ENCODE results near the gene EFCAB14. TPM values are rescaled to one million over a fixed set of nuclear protein-coding genes. Genes with fewer than 3 reads are reported as not detected.
"Not testable (repeated sequence)": the region's sequence is repeated elsewhere in the genome, so short reads cannot be mapped to it uniquely, and the experiment has no call there.

Gene EFCAB14
- polyA plus RNA-seq, 4 donors = 25.0 to 80.0 (median 28.2) TPM

GRCh38 chr1:46735708-46736324 lies 16.9 kb upstream of the EFCAB14 start:
- Histone ChIP-seq H3K9me3 (ENCODE audit: control insufficient read depth in 2 of 2, insufficient read depth in 1 of 2, low read depth in 1 of 2, low read length in 1 of 2) (no peaks in the 10 kb centered on the region), H3K36me3 (ENCODE audit: control insufficient read depth in 3 of 3, insufficient read depth in 2 of 3, low read depth in 1 of 3, low read length in 3 of 3) (no peaks in the 10 kb centered on the region), H3K27ac (ENCODE audit: low read depth in 1 of 3, low read length in 2 of 3) (no peak overlapping the region), H3K27me3 (ENCODE audit: control insufficient read depth in 3 of 3, insufficient read depth in 3 of 3, low read length in 3 of 3) (no peaks in the 10 kb centered on the region), H3K4me1 (ENCODE audit: control insufficient read depth in 3 of 3, insufficient read depth in 2 of 3, low read depth in 1 of 3, low read length in 2 of 3) (no peaks in the 10 kb centered on the region), H3K4me3 (ENCODE audit: low read depth in 1 of 3, low read length in 3 of 3) (no peak overlapping the region)
- 2 to 6% (median 3%) methylated on average over 3 of the region's 3 CpGs for WGBS, 3 donors
- DNase-seq = peak; percentile 37 to 74
- no peak for FAIRE-seq

GRCh38 chr1:46728327-46728873 lies 9.5 kb upstream of the EFCAB14 start:
- H3K4me3 ChIP-seq (ENCODE audit: low read depth in 1 of 3, low read length in 3 of 3); H3K9me3 ChIP-seq (ENCODE audit: control insufficient read depth in 2 of 2, insufficient read depth in 1 of 2, low read depth in 1 of 2, low read length in 1 of 2); FAIRE-seq; H3K36me3 ChIP-seq (ENCODE audit: control insufficient read depth in 3 of 3, insufficient read depth in 2 of 3, low read depth in 1 of 3, low read length in 3 of 3); H3K4me1 ChIP-seq (ENCODE audit: control insufficient read depth in 3 of 3, insufficient read depth in 2 of 3, low read depth in 1 of 3, low read length in 2 of 3); H3K27me3 ChIP-seq (ENCODE audit: control insufficient read depth in 3 of 3, insufficient read depth in 3 of 3, low read length in 3 of 3); H3K27ac ChIP-seq (ENCODE audit: low read depth in 1 of 3, low read length in 2 of 3): not testable (repeated sequence)
- 11 to 35% (median 22%) methylated on average over 6 of the region's 6 CpGs for WGBS, 3 donors
- DNase-seq = peak in 1 of 2 donors; percentile 49

DNA sequence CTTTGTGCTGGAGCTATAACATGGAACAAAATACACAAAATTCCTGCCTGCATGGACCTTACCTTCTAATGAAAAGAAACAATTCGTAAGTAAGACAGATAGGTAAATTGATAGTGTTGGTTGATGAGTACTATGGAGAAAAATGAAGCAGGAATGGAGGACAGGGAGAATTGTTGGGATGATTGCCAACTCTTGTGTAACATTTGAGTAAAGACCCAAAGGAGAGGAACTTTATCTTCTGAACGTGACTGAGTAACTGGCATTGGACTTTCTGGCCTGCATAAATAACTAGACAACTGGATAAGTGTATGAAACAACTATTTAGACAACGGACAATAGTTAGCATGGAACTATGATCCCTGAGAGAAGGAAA lies 6.8 kb upstream of the EFCAB14 start:
- FAIRE-seq (no peak), DNase-seq (peak in 1 of 2 donors; percentile 27)
- H3K27ac ChIP-seq (ENCODE audit: low read depth in 1 of 3, low read length in 2 of 3) = no peak overlapping the region
- no peak overlapping the region for H3K4me3 ChIP-seq (ENCODE audit: low read depth in 1 of 3, low read length in 3 of 3)
- 24 to 58% (median 36%) methylated on average over 3 of the region's 3 CpGs for WGBS, 3 donors
- H3K9me3 ChIP-seq (ENCODE audit: control insufficient read depth in 2 of 2, insufficient read depth in 1 of 2, low read depth in 1 of 2, low read length in 1 of 2) = no peaks in the 10 kb centered on the region
- H3K27me3 ChIP-seq (ENCODE audit: control insufficient read depth in 3 of 3, insufficient read depth in 3 of 3, low read length in 3 of 3) = no peaks in the 10 kb centered on the region
- H3K36me3 ChIP-seq (ENCODE audit: control insufficient read depth in 3 of 3, insufficient read depth in 2 of 3, low read depth in 1 of 3, low read length in 3 of 3) = no peaks in the 10 kb centered on the region
- peaks cover 0 to 6% (median 0%) of the 10 kb centered on the region in 3 donors for H3K4me1 ChIP-seq (ENCODE audit: control insufficient read depth in 3 of 3, insufficient read depth in 2 of 3, low read depth in 1 of 3, low read length in 2 of 3)

DNA sequence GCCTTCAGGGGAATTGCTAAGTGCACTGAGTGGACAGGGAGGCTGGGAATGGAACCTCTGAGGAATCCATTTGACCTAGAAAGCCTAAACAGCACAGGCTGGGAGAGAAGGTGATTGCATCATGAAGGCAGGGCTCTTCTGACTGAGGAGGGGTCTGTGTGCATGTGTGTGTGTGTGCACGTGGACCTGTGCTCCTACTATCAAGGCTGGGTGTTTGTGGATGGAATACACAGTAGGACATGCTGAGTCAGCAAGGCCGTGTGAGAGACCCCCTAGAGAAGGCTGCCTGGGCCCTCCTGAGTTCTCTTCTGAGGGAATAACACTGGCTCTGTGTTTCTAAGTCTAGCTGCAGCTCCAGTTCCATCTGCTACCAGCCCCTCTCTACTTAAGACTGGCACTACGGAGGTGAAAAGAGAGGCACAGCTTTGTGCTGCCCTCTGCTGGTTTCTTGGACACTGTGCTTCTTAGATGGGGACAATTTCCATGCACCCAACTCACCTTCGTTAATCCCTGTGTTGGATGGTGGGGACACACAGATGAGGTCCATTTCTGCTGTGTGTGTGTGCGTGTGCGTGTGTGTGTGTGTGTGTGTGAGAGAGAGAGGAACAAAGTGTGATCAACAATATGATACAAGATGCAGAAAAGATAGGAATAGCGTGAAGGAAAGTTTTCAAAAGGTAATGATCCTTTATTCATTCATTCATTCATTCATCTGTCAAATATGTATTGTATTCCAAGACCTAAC lies 6.2 kb upstream of the EFCAB14 start:
- no peaks in the 10 kb centered on the region for H3K27me3 ChIP-seq (ENCODE audit: control insufficient read depth in 3 of 3, insufficient read depth in 3 of 3, low read length in 3 of 3)
- FAIRE-seq (no peak), DNase-seq (peak; percentile 84 to 86)
- no peaks in the 10 kb centered on the region for H3K36me3 ChIP-seq (ENCODE audit: control insufficient read depth in 3 of 3, insufficient read depth in 2 of 3, low read depth in 1 of 3, low read length in 3 of 3)
- no peak overlapping the region for H3K4me3 ChIP-seq (ENCODE audit: low read depth in 1 of 3, low read length in 3 of 3)
- WGBS, 3 donors = 17 to 20% (median 19%) methylated on average over 7 of the region's 7 CpGs
- H3K9me3 ChIP-seq (ENCODE audit: control insufficient read depth in 2 of 2, insufficient read depth in 1 of 2, low read depth in 1 of 2, low read length in 1 of 2) = no peaks in the 10 kb centered on the region
- H3K27ac ChIP-seq (ENCODE audit: low read depth in 1 of 3, low read length in 2 of 3) = no peak overlapping the region
- H3K4me1 ChIP-seq (ENCODE audit: control insufficient read depth in 3 of 3, insufficient read depth in 2 of 3, low read depth in 1 of 3, low read length in 2 of 3) = peaks cover 0 to 6% (median 0%) of the 10 kb centered on the region in 3 donors

DNA sequence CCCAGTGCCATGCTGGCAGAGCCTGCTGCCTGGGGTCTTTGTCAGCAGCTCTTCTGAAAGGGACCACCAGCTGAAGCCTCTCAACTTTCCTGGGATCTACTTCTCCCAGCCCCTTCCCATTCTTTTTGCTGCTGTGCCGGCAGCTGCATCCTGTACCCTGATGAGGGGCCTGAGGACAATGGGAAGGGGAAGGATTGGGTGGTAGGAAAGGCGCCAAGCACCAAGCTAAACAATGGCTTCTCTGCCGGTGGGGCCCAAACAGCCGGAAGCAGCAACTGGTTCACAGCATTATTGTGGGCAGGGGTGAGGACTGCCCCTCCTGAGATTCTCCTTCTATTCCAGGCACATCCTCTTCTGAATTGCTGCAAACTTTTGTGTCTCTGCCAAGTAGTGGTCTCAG lies 5.0 kb upstream of the EFCAB14 start:
- 72 to 85% (median 85%) methylated on average over 4 of the region's 4 CpGs for WGBS, 3 donors
- FAIRE-seq (no peak), DNase-seq (no peak)
- Histone ChIP-seq H3K4me1 (ENCODE audit: control insufficient read depth in 3 of 3, insufficient read depth in 2 of 3, low read depth in 1 of 3, low read length in 2 of 3) (peaks cover 0 to 9% (median 0%) of the 10 kb centered on the region in 3 donors), H3K27me3 (ENCODE audit: control insufficient read depth in 3 of 3, insufficient read depth in 3 of 3, low read length in 3 of 3) (no peaks in the 10 kb centered on the region), H3K36me3 (ENCODE audit: control insufficient read depth in 3 of 3, insufficient read depth in 2 of 3, low read depth in 1 of 3, low read length in 3 of 3) (no peaks in the 10 kb centered on the region), H3K27ac (ENCODE audit: low read depth in 1 of 3, low read length in 2 of 3) (no peak overlapping the region), H3K9me3 (ENCODE audit: control insufficient read depth in 2 of 2, insufficient read depth in 1 of 2, low read depth in 1 of 2, low read length in 1 of 2) (no peaks in the 10 kb centered on the region), H3K4me3 (ENCODE audit: low read depth in 1 of 3, low read length in 3 of 3) (no peak overlapping the region)

DNA sequence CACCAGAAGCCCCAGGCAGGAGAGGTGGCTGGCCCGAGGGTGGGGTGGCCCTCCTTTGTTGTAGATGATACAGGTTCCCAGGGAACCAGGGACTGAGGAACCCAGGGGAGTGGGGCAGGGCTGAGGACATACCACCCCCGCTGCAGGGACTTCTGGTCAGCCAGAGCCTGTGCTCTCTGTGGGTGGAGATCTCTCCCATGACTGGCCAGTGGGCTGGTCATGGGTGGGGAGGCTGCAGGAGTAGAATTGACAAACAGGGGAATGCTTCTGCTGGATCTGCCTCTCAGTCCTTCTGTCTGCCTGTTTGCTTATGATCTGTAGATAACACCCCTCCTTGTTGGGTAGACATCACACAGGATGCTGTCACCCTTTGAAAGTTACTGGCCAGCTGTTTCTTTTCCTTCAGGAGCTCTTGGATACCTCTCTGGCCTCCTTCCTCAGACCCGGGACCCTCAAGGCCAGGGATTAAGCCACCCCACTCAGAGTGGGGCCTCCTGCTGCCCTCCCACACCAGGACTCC lies 2.8 kb upstream of the EFCAB14 start:
- DNase-seq (no peak), FAIRE-seq (no peak)
- H3K4me3 ChIP-seq (ENCODE audit: low read depth in 1 of 3, low read length in 3 of 3) = no peak overlapping the region
- no peaks in the 10 kb centered on the region for H3K27me3 ChIP-seq (ENCODE audit: control insufficient read depth in 3 of 3, insufficient read depth in 3 of 3, low read length in 3 of 3)
- no peaks in the 10 kb centered on the region for H3K36me3 ChIP-seq (ENCODE audit: control insufficient read depth in 3 of 3, insufficient read depth in 2 of 3, low read depth in 1 of 3, low read length in 3 of 3)
- 64 to 87% (median 68%) methylated on average over 3 of the region's 3 CpGs for WGBS, 3 donors
- no peaks in the 10 kb centered on the region for H3K9me3 ChIP-seq (ENCODE audit: control insufficient read depth in 2 of 2, insufficient read depth in 1 of 2, low read depth in 1 of 2, low read length in 1 of 2)
- H3K4me1 ChIP-seq (ENCODE audit: control insufficient read depth in 3 of 3, insufficient read depth in 2 of 3, low read depth in 1 of 3, low read length in 2 of 3) = peaks cover 0 to 19% (median 14%) of the 10 kb centered on the region in 3 donors
- no peak overlapping the region for H3K27ac ChIP-seq (ENCODE audit: low read depth in 1 of 3, low read length in 2 of 3)

DNA sequence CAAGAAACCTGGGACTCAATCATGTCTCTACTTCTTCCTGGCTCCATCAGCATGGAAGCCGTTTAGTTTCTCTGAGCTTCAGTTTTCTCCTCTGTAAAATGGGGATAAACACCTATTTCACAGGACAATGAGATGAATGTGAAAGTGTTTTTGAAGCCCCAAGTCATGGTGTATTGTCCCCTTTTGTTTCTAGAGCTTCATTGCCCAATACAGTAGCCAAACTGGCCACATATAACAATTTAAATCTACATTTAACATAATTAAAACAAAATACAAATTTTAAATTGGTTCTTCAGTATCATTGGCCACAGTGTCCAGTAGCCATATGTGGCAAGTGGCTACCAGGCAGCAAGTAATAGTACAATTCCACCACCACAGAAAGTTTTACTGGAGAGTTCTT lies 2.3 kb upstream of the EFCAB14 start:
- peaks cover 0 to 20% (median 18%) of the 10 kb centered on the region in 3 donors for H3K4me1 ChIP-seq (ENCODE audit: control insufficient read depth in 3 of 3, insufficient read depth in 2 of 3, low read depth in 1 of 3, low read length in 2 of 3)
- H3K9me3 ChIP-seq (ENCODE audit: control insufficient read depth in 2 of 2, insufficient read depth in 1 of 2, low read depth in 1 of 2, low read length in 1 of 2) = no peaks in the 10 kb centered on the region
- no peak for FAIRE-seq
- no peaks in the 10 kb centered on the region for H3K27me3 ChIP-seq (ENCODE audit: control insufficient read depth in 3 of 3, insufficient read depth in 3 of 3, low read length in 3 of 3)
- no peak for DNase-seq
- H3K36me3 ChIP-seq (ENCODE audit: control insufficient read depth in 3 of 3, insufficient read depth in 2 of 3, low read depth in 1 of 3, low read length in 3 of 3) = no peaks in the 10 kb centered on the region
- WGBS, 3 donors = 79 to 92% (median 89%) methylated on average over 1 of the region's 1 CpG
- H3K27ac ChIP-seq (ENCODE audit: low read depth in 1 of 3, low read length in 2 of 3) = no peak overlapping the region
- H3K4me3 ChIP-seq (ENCODE audit: low read depth in 1 of 3, low read length in 3 of 3) = no peak overlapping the region

- not testable (repeated sequence) for H3K36me3 ChIP-seq (ENCODE audit: control insufficient read depth in 3 of 3, insufficient read depth in 2 of 3, low read depth in 1 of 3, low read length in 3 of 3); H3K27ac ChIP-seq (ENCODE audit: low read depth in 1 of 3, low read length in 2 of 3); H3K4me3 ChIP-seq (ENCODE audit: low read depth in 1 of 3, low read length in 3 of 3); H3K9me3 ChIP-seq (ENCODE audit: control insufficient read depth in 2 of 2, insufficient read depth in 1 of 2, low read depth in 1 of 2, low read length in 1 of 2); H3K27me3 ChIP-seq (ENCODE audit: control insufficient read depth in 3 of 3, insufficient read depth in 3 of 3, low read length in 3 of 3); FAIRE-seq; DNase-seq
- peaks cover 3 to 20% (median 18%) of the 10 kb centered on the region in 3 donors for H3K4me1 ChIP-seq (ENCODE audit: control insufficient read depth in 3 of 3, insufficient read depth in 2 of 3, low read depth in 1 of 3, low read length in 2 of 3)
- WGBS, 3 donors = 91 to 96% (median 95%) methylated on average over 8 of the region's 8 CpGs
Observed at GRCh38 chr1:46720319-46720718, 1.4 kb upstream of the EFCAB14 start.
